ELF-1 (cell line): ENCODE results near the gene ITGAE.

Experiments used
- DNase-seq: peaks from one replicate; pipeline ENCODE4 v3.0.0-alpha.2; 2016; ENCODE audit warnings: low read depth, low spot score

The ITGAE gene

DNA sequence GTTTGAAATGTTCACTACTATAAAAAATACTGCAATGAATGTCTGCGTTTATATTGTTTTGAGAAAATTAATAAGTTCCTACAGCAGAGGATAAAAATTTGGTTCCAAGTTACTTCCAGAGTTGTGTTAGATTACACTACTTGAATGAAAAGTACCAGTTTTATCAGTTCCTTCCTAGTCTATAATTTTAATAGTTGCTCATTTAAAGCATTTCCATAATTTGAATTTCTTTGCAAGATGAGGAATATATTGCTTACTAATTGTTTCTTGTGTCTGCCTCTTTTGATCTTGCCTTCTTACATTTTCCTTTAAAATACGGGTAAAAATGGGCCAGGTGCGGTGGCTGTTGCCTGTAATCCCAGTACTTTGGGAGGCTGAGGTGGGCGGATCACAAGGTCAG, 128.4 kb downstream of the ITGAE start:
- DNase-seq = no peak

DNA sequence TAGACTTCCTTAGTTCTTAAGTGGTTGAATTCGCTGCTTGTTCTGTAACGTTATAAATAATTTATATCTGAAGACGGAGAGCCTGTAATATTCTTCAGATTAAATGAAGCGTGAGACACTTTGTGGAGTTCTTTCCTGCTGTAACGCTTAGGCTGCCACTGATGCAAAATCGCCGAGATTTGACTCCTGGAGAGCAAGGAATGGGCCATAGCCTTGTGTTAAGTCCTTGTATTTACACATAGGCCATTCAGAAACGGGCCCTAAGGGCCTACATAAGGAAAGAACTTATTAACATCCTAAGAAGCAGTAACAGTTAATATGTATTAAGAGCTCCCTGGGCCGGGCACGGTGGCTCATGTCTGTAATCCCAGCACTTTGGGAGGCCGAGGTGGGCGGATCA, 131.4 kb downstream of the ITGAE start:
- no peak for DNase-seq

- DNase-seq = no peak
These were observed 132.0 kb downstream of the ITGAE start for GRCh38 chr17:3669085-3669347.

DNA sequence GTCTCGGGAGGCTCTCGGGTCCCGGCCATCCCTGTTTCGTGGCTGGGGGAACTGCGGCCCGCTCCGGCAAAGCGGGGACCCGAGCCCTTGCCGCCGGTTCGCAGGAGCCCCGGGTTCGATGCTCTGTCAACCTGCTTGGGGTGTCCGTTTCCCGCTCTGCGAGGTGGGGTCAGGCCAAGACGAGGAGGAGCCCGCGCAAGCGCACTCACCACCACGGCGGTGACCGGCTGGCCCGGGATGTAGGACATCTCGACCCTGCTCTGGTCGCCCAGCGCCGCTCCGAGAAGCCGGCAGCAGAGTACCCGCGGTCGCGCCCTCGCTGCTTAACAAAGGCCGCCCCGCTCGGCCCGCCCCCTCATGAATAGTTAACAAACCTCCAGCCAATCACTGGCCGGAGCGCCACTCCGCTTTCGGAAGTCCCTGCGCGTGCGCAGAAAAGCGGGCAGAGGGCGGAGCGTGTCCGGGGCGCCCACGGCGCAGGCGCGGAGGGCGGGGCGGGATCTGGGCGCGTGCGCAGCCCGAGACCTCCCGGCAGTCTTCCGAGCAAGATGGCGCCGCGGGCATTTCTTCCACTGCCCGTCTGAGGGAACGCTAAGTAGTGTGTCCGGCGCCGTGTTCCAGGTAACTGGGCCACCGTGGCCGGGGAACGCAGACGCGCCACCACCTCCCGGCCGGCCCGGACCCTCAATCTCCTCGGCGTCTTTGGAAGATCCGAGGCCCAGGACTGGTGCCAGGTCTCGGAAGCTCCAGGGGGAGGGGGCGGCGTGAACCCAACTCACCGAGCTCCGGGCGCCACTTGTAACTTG, 132.5 kb downstream of the ITGAE start, which contains the start of the genes EMC6 and TAX1BP3:
Gene EMC6, plus strand, starts transcription at position 534 of the 806 bp plus-strand sequence. CDS start 335 bp downstream, outside the sequence.
Gene TAX1BP3, minus strand, starts transcription at position 300 of the 806 bp plus-strand sequence. Its CDS starts 52 bp downstream, at position 248.
- peak; percentile 99 for DNase-seq

DNA sequence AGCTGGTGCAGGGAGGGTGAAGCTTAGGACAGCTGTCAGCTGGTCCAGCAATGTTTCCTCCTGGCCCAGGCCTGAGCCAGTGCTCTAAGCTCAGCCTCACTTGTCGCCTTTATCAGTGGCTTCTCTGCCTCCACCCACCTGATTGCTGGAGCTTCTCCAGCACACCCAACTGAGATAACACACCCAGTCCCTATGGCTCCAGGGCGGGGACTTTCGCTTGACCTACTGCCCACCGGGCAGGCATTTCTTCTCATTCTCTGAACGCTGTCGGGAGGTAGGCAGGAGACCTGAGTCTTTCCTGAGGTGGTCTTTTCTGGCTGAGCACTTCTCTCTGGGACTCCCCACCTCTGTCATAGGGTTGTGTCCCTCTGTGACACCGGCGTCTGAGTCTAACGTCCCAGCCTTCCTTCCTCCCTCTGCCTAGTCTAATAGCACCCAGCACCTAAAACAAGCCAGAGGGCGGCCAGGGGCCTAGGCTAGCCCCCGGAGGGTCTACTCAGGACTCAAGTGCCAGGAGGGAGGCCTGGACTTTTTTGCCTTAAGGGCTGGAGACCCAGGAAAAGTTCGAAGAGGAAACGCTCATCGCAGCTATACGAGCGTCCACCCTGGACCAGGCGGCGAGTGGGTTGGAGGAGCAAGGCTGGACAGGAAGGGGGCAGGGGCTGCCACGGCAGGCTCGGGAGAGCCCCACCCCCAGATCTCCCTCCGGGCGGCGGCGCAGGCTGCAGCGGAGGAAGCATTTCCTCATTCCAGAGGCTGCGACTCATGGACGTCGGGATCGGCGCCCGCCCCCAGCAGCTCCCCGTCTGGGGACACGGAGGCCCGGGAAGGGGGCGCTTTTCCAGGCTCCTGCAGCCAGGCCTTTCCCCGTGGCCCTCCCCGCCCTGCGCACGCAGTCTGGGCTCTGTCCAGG, 133.4 kb downstream of the ITGAE start:
- peak; percentile 91 for DNase-seq

DNA sequence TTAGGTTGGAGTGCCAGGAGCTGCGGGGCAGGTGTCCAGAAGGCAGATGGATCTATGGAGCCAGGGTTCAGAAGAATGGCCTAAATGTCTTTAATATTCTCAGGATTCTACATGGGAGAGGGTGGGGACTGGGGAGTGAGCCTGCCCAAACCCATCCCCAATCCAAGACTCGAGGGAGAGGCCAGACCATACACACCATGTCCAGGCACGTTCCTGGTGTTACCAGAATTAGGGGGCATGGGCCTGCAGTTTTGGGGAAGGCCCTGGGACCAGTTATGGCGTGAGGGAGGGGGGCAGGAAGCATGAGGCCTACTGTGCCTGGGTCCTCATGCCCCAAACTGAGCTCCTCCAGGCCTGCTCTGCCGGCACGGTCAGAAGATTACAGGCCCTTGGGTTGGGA, 134.5 kb downstream of the ITGAE start:
- DNase-seq = no peak

- no peak for DNase-seq
These were observed 135.2 kb downstream of the ITGAE start for GRCh38 chr17:3665834-3666233.
